Ishikawa (cell line): Measurements from ENCODE around the gene IQUB.

Experiments
- CEBPB ChIP-seq: IDR thresholded peaks from 2 replicates; pipeline ENCODE4 v1.6.1; 2012
- CREB1 ChIP-seq: IDR thresholded peaks from 2 replicates; pipeline ENCODE4 v1.6.1; 2012; ENCODE audit warnings: low read depth
- EGR1 ChIP-seq: IDR thresholded peaks from 2 replicates; pipeline ENCODE4 v1.6.1; 2012
- EP300 ChIP-seq: IDR thresholded peaks from 2 replicates; pipeline ENCODE4 v1.6.1; 2012; ENCODE audit warnings: borderline replicate concordance
- FOXM1 ChIP-seq: IDR thresholded peaks from 2 replicates; pipeline ENCODE4 v1.6.1; 2012; ENCODE audit warnings: low read depth, borderline replicate concordance
- MAX ChIP-seq: IDR thresholded peaks from 2 replicates; pipeline ENCODE4 v1.6.1; 2012
- NFIC ChIP-seq: IDR thresholded peaks from 2 replicates; pipeline ENCODE4 v1.6.1; 2012
- RAD21 ChIP-seq: IDR thresholded peaks from 2 replicates; pipeline ENCODE4 v1.6.1; 2012; ENCODE audit warnings: low read depth
- REST ChIP-seq: IDR thresholded peaks from 2 replicates; pipeline ENCODE4 v1.6.1; 2012; ENCODE audit warnings: low read depth, mild to moderate bottlenecking
- TAF1 ChIP-seq: IDR thresholded peaks from 2 replicates; pipeline ENCODE4 v1.6.1; 2012; ENCODE audit warnings: low read depth, mild to moderate bottlenecking
- TCF12 ChIP-seq: IDR thresholded peaks from 2 replicates; pipeline ENCODE4 v1.6.1; 2012; ENCODE audit warnings: low read depth
- TEAD4 ChIP-seq: IDR thresholded peaks from 2 replicates; pipeline ENCODE4 v1.6.1; 2012
- USF1 ChIP-seq: IDR thresholded peaks from 2 replicates; pipeline ENCODE4 v1.6.1; 2012
- YY1 ChIP-seq: IDR thresholded peaks from 2 replicates; pipeline ENCODE4 v1.6.1; 2012; ENCODE audit warnings: low read depth
- ZBTB7A ChIP-seq: IDR thresholded peaks from 2 replicates; pipeline ENCODE4 v1.6.1; 2012; ENCODE audit warnings: low read depth

IQUB gene

GRCh38 chr7:123534383-123535260 lies at the start of gene IQUB:
Gene IQUB, minus strand, starts transcription at chr7:123534595. Its CDS starts 22,255 bp downstream, at chr7:123512340.
- TF ChIP-seq YY1 (peak; percentile 69), EGR1 (no peak)

- no peak for TF ChIP-seq USF1
- no peak for TF ChIP-seq ZBTB7A
- TF ChIP-seq RAD21, result no peak
- TF ChIP-seq REST, result no peak
- TF ChIP-seq MAX, result no peak
- no peak for TF ChIP-seq TAF1
- no peak for TF ChIP-seq EP300
- no peak for TF ChIP-seq TCF12
- no peak for TF ChIP-seq YY1
- TF ChIP-seq CEBPB, result no peak
- no peak for TF ChIP-seq EGR1
- no peak for TF ChIP-seq CREB1
Measured at GRCh38 chr7:123583821-123584220, 49.4 kb upstream of the IQUB start.

- TF ChIP-seq TCF12, result no peak
- TF ChIP-seq CREB1, result no peak
Measured at GRCh38 chr7:123581162-123581459, 46.7 kb upstream of the IQUB start.

GRCh38 chr7:123580406-123581161 lies 46.2 kb upstream of the IQUB start:
- no peak for TF ChIP-seq EP300
- no peak for TF ChIP-seq FOXM1
- no peak for TF ChIP-seq YY1
- TF ChIP-seq TEAD4, result no peak
- no peak for TF ChIP-seq REST
- peak; percentile 70 for TF ChIP-seq RAD21

GRCh38 chr7:123579416-123579815 lies 45.0 kb upstream of the IQUB start:
- TF ChIP-seq NFIC (no peak), YY1 (no peak), RAD21 (no peak), USF1 (no peak), TEAD4 (no peak), CEBPB (no peak), REST (no peak), FOXM1 (no peak), TAF1 (no peak), CREB1 (no peak), TCF12 (no peak)
